ENCODE results near the gene GALNT10. TPM values are rescaled to one million over a fixed set of nuclear protein-coding genes. Genes with fewer than 3 reads are reported as not detected.

Gene GALNT10
- total RNA-seq, 1 experiment from 2014 or later = 22.9 TPM

- POLR2A ChIA-PET = no interaction called here
- Mint-ChIP-seq H3K4me1 (peaks cover 13% of the 10 kb centered on the region), H3K27ac (no peak overlapping the region), H3K27me3 (ENCODE audit: low read depth) (no peaks in the 10 kb centered on the region; the same call in 1 of the 2 replicates), H3K9me3 (no peaks in the 10 kb centered on the region), H3K4me3 (no peak overlapping the region), H3K36me3 (peaks cover 5% of the 10 kb centered on the region)
- TF ChIP-seq PRRX2 (CRISPR knock-in tag; IDR thresholded peaks at IDR 0.05) = no peak
- TF ChIP-seq SOX15 (CRISPR knock-in tag; IDR thresholded peaks at IDR 0.05) = no peak
- TF ChIP-seq ZNF425 (CRISPR knock-in tag; conservative IDR thresholded peaks at IDR 0.05) = no peak
- TF ChIP-seq, protein P1, sequence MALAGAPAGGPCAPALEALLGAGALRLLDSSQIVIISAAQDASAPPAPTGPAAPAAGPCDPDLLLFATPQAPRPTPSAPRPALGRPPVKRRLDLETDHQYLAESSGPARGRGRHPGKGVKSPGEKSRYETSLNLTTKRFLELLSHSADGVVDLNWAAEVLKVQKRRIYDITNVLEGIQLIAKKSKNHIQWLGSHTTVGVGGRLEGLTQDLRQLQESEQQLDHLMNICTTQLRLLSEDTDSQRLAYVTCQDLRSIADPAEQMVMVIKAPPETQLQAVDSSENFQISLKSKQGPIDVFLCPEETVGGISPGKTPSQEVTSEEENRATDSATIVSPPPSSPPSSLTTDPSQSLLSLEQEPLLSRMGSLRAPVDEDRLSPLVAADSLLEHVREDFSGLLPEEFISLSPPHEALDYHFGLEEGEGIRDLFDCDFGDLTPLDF (CRISPR knock-in tag; IDR thresholded peaks at IDR 0.05) = no peak
- TF ChIP-seq, protein P2, sequence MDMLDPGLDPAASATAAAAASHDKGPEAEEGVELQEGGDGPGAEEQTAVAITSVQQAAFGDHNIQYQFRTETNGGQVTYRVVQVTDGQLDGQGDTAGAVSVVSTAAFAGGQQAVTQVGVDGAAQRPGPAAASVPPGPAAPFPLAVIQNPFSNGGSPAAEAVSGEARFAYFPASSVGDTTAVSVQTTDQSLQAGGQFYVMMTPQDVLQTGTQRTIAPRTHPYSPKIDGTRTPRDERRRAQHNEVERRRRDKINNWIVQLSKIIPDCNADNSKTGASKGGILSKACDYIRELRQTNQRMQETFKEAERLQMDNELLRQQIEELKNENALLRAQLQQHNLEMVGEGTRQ (CRISPR knock-in tag; IDR thresholded peaks at IDR 0.05) = no peak
- TF ChIP-seq ATF2 (CRISPR knock-in tag; IDR thresholded peaks at IDR 0.05; ENCODE audit: borderline replicate concordance, low read depth) = no peak
- TF ChIP-seq ZNF317 (CRISPR knock-in tag; IDR thresholded peaks at IDR 0.05; ENCODE audit: borderline replicate concordance, low read depth) = no peak
- no peak for TF ChIP-seq STAT6 (CRISPR knock-in tag; conservative IDR thresholded peaks at IDR 0.05; ENCODE audit: low read depth)
- no peak for TF ChIP-seq EMX1 (CRISPR knock-in tag; IDR thresholded peaks at IDR 0.05)
- TF ChIP-seq ZNF263 (CRISPR knock-in tag; IDR thresholded peaks at IDR 0.05; ENCODE audit: low read depth) = no peak
- ATAC-seq = no peak
- no peak for DNase-seq (ENCODE audit: low spot score)
- CTCF ChIA-PET = interaction anchor here (0.9 to 1.2 kb wide), 2 partner anchors 212 to 337 kb away, joined by 3 to 4 read pairs; no protein-coding TSS in a partner anchor
Measured at GRCh38 chr5:154408811-154409210, 218.3 kb downstream of the GALNT10 start.

- no peaks in the 10 kb centered on the region for H3K9me3 Mint-ChIP-seq
- DNase-seq (ENCODE audit: low spot score) (no peak), ATAC-seq (no peak)
- peaks cover 5% of the 10 kb centered on the region for H3K36me3 Mint-ChIP-seq
- TF ChIP-seq, protein P3, sequence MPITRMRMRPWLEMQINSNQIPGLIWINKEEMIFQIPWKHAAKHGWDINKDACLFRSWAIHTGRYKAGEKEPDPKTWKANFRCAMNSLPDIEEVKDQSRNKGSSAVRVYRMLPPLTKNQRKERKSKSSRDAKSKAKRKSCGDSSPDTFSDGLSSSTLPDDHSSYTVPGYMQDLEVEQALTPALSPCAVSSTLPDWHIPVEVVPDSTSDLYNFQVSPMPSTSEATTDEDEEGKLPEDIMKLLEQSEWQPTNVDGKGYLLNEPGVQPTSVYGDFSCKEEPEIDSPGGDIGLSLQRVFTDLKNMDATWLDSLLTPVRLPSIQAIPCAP (CRISPR knock-in tag; IDR thresholded peaks at IDR 0.05) = no peak
- TF ChIP-seq ELF4 (CRISPR knock-in tag; IDR thresholded peaks at IDR 0.05; ENCODE audit: low read depth) (no peak), ZBTB21 (CRISPR knock-in tag; IDR thresholded peaks at IDR 0.05; ENCODE audit: borderline replicate concordance) (no peak), SOX15 (CRISPR knock-in tag; IDR thresholded peaks at IDR 0.05) (no peak), TP53 (CRISPR knock-in tag; IDR thresholded peaks at IDR 0.05) (no peak)
- TF ChIP-seq, protein P4, sequence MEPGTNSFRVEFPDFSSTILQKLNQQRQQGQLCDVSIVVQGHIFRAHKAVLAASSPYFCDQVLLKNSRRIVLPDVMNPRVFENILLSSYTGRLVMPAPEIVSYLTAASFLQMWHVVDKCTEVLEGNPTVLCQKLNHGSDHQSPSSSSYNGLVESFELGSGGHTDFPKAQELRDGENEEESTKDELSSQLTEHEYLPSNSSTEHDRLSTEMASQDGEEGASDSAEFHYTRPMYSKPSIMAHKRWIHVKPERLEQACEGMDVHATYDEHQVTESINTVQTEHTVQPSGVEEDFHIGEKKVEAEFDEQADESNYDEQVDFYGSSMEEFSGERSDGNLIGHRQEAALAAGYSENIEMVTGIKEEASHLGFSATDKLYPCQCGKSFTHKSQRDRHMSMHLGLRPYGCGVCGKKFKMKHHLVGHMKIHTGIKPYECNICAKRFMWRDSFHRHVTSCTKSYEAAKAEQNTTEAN (CRISPR knock-in tag; IDR thresholded peaks at IDR 0.05) = no peak
- no peaks in the 10 kb centered on the region; the same call in 1 of the 2 replicates for H3K27me3 Mint-ChIP-seq (ENCODE audit: low read depth)
- CTCF ChIA-PET = interaction anchor here (0.8 to 1.5 kb wide), 3 partner anchors 200 to 337 kb away, joined by 3 to 4 read pairs (median 4); no protein-coding TSS in a partner anchor
- peaks cover 9% of the 10 kb centered on the region for H3K4me1 Mint-ChIP-seq
- POLR2A ChIA-PET = no interaction called here
- no peak overlapping the region for H3K4me3 Mint-ChIP-seq
- no peak overlapping the region for H3K27ac Mint-ChIP-seq
Measured at GRCh38 chr5:154409230-154409840, 218.8 kb downstream of the GALNT10 start.

Data from WTC11 (cell line).